Measurements from ENCODE around the gene OCEL1.

Gene OCEL1, protein sequence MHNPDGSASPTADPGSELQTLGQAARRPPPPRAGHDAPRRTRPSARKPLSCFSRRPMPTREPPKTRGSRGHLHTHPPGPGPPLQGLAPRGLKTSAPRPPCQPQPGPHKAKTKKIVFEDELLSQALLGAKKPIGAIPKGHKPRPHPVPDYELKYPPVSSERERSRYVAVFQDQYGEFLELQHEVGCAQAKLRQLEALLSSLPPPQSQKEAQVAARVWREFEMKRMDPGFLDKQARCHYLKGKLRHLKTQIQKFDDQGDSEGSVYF

DNA sequence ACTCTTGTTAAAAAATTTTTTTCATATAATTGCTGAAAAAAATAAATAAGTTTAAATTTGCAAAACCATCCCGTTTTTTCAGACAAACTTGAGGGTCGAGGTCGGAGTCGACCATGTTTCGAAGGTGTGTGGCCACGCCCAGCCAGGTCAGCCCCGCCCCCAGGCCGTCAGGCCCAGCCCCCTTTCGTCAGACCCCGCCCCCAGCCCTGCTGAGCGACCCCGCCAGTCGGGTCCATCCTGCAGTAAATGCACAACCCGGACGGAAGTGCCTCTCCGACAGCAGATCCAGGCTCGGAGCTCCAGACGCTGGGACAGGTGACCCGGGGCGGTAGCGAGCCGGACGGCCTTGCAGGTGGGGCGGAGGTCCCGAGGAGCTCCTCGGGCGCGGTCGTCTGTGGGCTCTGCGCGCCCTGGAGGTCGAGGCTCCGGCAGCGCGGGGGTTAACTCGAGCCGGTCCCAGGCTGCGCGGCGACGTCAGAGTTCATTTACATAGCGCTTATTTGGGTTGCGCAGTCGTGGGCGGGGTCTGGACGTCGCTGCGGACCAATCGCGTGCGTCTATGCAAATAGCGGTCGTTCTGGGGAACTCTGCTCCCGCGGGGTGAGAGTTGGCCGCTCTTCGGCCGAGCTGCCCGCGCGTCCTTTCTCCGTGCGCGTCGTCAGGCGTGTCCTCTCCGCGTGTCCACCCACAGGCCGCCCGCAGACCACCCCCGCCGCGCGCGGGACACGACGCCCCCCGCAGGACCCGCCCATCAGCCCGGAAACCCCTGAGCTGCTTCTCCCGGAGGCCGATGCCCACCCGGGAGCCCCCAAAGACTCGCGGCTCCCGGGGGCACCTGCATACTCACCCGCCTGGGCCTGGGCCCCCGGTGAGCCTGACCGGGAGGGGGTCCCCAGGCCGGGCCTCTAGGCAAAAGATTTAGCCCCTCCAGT lies at the start of gene OCEL1:
Gene OCEL1, plus strand, starts transcription at position 225 of the 932 bp plus-strand sequence. Its CDS starts 22 bp downstream, at position 247.
- peak; percentile 98 to 99 for DNase-seq (ENCODE audit: low read depth in 2 of 2)
- TF ChIP-seq, protein P1, sequence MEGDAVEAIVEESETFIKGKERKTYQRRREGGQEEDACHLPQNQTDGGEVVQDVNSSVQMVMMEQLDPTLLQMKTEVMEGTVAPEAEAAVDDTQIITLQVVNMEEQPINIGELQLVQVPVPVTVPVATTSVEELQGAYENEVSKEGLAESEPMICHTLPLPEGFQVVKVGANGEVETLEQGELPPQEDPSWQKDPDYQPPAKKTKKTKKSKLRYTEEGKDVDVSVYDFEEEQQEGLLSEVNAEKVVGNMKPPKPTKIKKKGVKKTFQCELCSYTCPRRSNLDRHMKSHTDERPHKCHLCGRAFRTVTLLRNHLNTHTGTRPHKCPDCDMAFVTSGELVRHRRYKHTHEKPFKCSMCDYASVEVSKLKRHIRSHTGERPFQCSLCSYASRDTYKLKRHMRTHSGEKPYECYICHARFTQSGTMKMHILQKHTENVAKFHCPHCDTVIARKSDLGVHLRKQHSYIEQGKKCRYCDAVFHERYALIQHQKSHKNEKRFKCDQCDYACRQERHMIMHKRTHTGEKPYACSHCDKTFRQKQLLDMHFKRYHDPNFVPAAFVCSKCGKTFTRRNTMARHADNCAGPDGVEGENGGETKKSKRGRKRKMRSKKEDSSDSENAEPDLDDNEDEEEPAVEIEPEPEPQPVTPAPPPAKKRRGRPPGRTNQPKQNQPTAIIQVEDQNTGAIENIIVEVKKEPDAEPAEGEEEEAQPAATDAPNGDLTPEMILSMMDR (IDR thresholded peaks at IDR 0.05; ENCODE audit: low read depth, low read length), result no peak
- peak within 1 kb of the TSS; percentile 71 to 86 for H3K4me3 ChIP-seq (replicated peaks in 1 of 2; ENCODE audit: low read depth in 2 of 2, low read length in 2 of 2)

DNA sequence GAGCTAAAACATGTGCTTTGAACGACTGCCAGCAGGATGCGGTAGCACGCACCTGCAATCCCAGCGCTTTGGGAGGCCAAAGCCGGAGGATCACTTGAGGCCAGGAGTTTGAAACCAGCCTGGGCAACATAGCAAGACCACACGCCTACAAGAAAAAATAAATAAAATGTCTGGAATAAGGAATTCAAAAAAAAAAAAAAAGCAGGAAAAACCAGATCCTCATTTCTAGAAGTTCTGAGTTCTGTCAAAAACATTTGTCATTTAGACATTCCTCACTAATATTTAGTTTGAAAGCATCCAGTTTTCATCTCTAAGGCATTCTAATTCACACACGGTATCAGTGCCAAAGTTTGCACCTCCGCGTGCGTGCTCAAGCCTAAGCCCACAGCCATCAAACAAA lies 47.7 kb upstream of the OCEL1 start:
- TF ChIP-seq, protein P1 (IDR thresholded peaks at IDR 0.05; ENCODE audit: low read depth, low read length), result no peak
- DNase-seq (ENCODE audit: low read depth in 2 of 2), result no peak
- no peak overlapping the region for H3K4me3 ChIP-seq (replicated peaks in 1 of 2; ENCODE audit: low read depth in 2 of 2, low read length in 2 of 2)

DNA sequence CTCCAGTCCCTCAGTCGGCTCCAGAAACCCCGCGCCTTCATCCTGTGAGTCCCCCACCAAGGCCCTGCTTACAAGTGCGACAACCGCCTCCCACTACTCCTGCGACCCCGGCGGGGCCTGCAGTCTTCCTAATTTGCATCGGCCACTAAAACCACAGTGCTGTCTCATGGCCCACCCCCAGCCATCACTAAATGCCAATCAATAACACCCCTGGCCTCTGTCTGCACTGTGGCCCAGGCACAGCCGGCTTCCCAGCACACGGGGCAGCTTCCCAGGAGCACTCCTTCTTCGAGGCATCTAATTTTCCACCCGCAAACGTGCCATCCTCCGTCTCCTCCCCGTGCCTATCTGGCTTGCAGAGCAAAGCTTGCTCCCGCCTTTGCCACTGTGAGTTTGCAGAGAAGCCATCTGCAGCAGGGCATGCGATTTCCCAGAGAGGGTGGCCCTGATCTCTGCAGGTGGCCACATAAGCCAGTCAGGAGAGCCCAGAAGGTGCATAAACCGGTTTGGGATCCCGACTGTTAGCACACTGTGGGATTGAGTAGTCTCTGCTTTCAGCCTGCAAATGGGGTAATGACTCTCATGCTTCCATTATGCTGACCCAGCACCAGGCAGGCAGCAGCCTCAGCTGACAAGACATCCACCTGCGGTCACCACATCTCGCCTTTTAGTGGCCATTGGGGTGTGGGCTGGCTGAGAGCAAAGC lies 44.9 kb upstream of the OCEL1 start:
- no peak for DNase-seq (ENCODE audit: low read depth in 2 of 2)
- H3K4me3 ChIP-seq (replicated peaks in 1 of 2; ENCODE audit: low read depth in 2 of 2, low read length in 2 of 2), result no peak overlapping the region
- TF ChIP-seq, protein P1 (IDR thresholded peaks at IDR 0.05; ENCODE audit: low read depth, low read length), result no peak

DNA sequence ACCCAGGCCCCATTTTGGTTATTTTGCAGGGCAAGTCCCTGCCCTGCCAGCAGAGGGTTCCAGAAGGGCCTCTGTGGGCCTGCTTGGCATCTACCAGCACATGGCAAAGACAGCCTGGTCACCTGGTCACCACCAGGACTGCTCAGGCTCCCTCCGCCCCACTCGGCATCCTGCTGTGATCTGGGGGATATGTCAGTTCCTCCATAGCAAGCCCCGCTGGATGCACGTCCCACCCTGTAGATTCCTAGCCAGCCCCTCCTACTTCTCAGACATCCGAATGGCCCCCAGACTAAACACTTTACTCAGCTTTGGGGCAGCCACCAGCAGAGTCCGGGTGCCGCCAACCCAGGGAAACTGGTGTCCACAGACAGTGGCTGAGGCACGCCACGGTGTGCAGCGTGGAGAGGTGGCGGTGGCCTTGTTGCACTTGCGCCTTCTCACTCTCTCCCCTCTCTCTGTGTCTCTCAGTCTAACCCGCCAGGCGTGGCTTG lies 42.7 kb upstream of the OCEL1 start:
- DNase-seq (ENCODE audit: low read depth in 2 of 2), result no peak
- TF ChIP-seq, protein P1 (IDR thresholded peaks at IDR 0.05; ENCODE audit: low read depth, low read length), result no peak
- H3K4me3 ChIP-seq (replicated peaks in 1 of 2; ENCODE audit: low read depth in 2 of 2, low read length in 2 of 2), result no peak overlapping the region

DNA sequence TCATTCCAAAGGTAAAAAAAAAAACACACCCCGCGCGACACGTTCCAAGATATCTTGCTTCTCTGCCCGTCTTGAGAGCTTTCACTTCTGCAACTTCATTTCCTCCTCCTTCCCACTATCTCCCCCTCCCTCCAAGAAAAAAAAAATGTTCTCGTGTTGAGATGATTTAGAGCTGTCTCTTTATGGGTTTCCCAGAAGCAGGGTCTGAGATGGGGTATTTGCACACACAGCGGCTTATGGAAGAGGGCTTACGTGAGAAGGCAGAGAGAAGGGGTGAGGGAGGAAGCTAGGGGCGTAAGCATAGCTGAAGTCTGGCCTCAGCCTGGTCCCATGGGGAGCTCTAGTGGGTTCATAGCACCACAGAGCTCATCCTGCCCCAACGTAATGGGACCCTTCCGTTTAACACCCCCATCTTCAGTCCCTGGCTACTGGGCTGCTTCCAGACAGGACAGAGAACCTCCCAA lies 42.1 kb upstream of the OCEL1 start:
- no peak for DNase-seq (ENCODE audit: low read depth in 2 of 2)
- no peak overlapping the region for H3K4me3 ChIP-seq (replicated peaks in 1 of 2; ENCODE audit: low read depth in 2 of 2, low read length in 2 of 2)
- TF ChIP-seq, protein P1 (IDR thresholded peaks at IDR 0.05; ENCODE audit: low read depth, low read length), result no peak

DNA sequence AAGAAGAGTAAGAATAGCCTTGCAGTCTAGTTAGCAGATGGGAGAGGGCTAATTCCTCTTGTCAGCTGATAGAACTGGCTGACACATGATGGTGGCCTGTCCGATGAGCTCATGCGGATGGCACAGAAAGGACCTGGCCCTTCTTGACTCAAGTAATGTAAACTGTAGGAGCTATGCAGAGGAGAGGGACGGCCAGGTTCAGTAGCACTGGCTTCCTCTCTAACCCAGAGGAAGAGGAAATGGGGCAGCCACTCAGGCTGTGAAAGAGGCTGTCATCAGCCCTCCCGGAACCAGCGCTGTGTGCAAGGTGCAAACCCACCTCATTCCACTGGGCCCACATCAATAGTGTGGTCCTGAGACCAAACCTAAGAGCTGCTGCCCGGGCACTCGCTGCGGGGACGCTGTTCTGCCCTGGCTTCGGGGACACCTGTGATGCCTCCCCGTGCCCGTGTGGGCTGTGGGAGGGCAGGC lies 41.6 kb upstream of the OCEL1 start:
- DNase-seq (ENCODE audit: low read depth in 2 of 2), result no peak
- H3K4me3 ChIP-seq (replicated peaks in 1 of 2; ENCODE audit: low read depth in 2 of 2, low read length in 2 of 2), result no peak overlapping the region
- TF ChIP-seq, protein P1 (IDR thresholded peaks at IDR 0.05; ENCODE audit: low read depth, low read length), result no peak
